NCI-H82 treated with DMSO at 0.1 percent for 48 hours (cell line): ENCODE measurements around the gene ADAMTSL5.

Source experiments
- DNase-seq: peaks from one replicate; lab custom pipeline; 2025; ENCODE audit not compliant: unreplicated experiment; lab: John Stamatoyannopoulos, UW

ADAMTSL5 gene

GRCh38 chr19:1467490-1468273, 45.1 kb downstream of the ADAMTSL5 start:
- DNase-seq, result no peak

DNA sequence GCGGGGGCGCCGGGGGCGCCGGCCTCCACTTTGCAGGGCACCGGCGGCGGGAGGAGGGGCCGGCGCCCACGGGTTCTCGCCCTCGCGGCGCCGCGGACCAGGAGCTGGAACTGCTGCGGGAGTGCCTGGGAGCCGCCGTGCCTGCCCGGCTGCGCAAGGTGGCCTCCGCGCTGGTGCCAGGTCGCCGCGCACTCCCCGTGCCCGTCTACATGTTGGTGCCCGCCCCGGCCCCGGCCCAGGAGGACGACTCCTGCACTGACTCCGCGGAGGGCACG, 45.7 kb downstream of the ADAMTSL5 start:
- DNase-seq, result no peak

DNA sequence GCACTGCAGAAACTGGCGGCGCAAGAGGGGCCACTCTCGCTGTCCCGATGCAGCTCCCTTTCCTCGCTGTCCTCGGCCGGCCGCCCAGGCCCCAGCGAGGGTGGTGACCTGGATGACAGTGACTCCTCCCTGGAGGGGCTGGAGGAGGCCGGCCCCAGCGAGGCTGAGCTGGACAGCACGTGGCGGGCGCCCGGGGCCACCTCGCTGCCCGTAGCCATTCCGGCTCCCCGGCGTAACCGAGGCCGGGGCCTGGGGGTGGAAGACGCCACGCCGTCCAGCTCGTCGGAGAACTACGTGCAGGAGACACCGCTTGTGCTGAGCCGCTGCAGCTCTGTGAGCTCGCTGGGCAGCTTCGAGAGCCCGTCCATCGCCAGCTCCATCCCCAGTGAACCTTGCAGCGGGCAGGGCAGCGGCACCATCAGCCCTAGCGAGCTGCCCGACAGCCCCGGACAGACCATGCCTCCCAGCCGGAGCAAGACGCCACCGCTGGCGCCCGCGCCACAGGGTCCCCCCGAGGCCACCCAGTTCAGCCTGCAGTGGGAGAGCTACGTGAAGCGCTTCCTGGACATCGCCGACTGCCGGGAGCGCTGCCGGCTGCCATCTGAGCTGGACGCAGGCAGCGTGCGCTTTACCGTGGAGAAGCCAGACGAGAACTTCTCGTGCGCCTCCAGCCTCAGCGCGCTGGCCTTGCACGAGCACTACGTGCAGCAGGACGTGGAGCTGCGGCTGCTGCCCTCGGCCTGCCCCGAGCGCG, 46.2 kb downstream of the ADAMTSL5 start:
- no peak for DNase-seq

DNA sequence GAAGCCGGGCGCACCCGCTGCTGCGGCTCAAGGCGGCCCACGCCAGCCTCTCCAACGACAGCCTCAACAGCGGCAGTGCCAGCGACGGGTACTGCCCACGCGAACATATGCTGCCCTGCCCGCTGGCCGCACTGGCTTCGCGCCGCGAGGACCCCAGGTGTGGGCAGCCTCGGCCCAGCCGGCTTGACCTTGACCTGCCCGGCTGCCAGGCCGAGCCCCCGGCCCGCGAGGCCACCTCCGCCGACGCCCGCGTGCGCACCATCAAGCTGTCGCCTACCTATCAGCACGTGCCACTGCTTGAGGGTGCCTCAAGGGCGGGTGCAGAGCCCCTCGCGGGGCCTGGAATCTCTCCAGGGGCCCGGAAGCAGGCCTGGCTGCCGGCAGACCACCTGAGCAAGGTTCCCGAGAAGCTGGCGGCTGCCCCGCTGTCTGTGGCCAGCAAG, 46.8 kb downstream of the ADAMTSL5 start:
- DNase-seq, result no peak

GRCh38 chr19:1465191-1466016, 47.4 kb downstream of the ADAMTSL5 start:
- no peak for DNase-seq

GRCh38 chr19:1461862-1462261, 51.0 kb downstream of the ADAMTSL5 start:
- no peak for DNase-seq

GRCh38 chr19:1460033-1460995, 52.5 kb downstream of the ADAMTSL5 start:
- DNase-seq, result no peak

GRCh38 chr19:1459479-1459878, 53.3 kb downstream of the ADAMTSL5 start:
- DNase-seq, result no peak

DNA sequence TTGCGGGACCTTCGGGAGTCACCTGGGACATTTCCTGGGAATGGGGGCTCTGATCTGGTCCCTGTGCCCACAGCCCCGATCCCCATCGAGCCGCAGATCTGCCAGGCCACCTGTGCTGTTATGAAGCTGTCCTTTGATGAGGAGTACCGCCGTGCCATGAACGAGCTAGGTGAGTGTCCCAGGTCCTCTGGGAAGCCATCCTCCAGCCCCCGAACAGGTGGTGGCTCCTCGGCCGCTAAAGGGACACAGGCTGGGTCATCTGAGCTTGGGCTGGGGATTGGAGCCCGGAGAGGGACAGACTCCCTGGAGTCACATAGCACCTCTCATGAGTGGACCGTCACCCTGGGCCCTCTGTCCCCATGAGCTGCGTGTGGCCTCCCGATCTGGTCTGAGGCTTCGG, 54.9 kb downstream of the ADAMTSL5 start:
- no peak for DNase-seq

DNA sequence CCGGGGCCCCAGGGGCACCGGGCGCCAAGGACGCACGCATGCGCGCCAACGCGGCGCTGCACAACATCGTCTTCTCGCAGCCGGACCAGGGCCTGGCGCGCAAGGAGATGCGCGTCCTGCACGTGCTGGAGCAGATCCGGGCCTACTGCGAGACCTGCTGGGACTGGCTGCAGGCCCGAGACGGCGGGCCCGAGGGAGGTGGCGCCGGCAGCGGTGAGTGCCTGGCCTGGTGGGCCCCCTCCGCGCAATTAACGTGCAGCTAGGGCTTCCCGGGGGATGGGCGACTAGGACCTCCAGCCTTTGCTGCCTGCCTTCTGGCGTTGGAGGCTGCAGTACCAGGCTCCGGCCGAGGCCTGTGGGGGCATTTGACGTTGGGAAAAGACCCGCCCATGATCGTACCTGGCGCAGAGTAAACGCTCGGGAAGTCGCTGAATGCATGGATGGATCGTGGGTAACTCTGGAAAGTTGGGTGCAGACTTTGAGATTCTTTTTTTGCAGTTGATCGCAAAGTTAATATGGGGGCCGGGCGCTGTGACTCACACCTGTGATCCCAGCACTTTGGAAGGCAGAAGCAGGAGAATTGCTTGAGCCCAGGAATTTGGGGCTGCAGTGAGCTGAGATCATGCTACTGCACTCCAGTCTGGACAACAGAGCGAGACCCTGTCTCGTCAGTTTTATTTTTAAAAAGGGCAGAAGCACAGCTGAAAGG, 55.6 kb downstream of the ADAMTSL5 start:
- DNase-seq, result no peak

DNA sequence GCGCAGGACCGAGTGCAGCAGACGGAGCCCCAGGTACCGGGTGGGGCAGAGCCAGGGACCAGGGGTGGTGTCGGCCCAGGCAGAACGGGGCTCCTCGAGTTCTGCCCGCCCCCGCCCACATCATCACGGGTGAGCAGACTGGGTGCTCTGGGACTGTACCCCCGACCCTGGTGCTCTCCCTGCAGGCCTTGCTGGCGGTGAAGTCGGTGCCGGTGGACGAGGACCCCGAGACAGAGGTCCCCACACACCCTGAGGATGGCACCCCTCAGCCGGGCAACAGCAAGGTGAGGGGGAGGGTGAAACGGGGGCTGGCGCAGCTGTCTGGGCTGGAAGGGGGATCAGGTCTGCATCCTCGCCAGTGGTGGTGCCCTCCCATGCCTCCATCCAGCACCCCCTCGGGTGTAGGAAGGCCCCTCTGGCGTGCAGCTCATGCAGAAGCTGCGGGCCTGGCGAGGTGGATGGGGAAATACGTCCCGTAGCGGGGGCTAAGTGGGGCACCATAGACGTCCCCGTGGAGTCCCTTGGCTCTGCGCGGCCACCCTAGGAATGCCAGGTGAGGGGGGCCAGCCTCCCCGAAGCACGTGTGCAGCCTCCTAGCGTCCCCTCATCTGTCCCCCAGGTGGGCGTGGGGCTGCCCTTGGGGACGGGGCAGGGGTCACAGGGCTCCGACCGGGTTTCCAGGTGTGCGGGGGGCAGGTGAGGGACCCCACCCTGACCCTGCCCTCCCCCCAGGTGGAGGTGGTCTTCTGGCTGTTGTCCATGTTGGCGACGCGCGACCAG, 56.5 kb downstream of the ADAMTSL5 start:
- DNase-seq, result no peak

- peak; percentile 41 for DNase-seq
Observed at GRCh38 chr19:1455336-1456120, 57.3 kb downstream of the ADAMTSL5 start.
